Neuronal stem cell (in vitro differentiated cells): Measurements from ENCODE around the gene SUN1.

Experiments
- DNase-seq: peaks from one replicate; pipeline ENCODE4 v3.0.0-alpha.2; 2013; ENCODE audit warnings: low spot score
- H2AFZ ChIP-seq: one replicate; pipeline ENCODE4 v1.6.1; 2013; ENCODE audit warnings: mild to moderate bottlenecking, low read length, inconsistent platforms
- H2AK5ac ChIP-seq: 2 replicates; pipeline ENCODE4 v1.6.1; 2013; ENCODE audit warnings: low read depth, mild to moderate bottlenecking, inconsistent platforms, low read length, moderate library complexity, mixed read lengths
- H2BK120ac ChIP-seq: 2 replicates; pipeline ENCODE4 v1.6.1; 2013; ENCODE audit warnings: low read depth, mild to moderate bottlenecking, inconsistent platforms, low read length, moderate library complexity, mixed read lengths
- H2BK12ac ChIP-seq: one replicate; pipeline ENCODE4 v1.6.1; 2013; ENCODE audit warnings: low read length, inconsistent platforms
- H2BK15ac ChIP-seq: 2 replicates; pipeline ENCODE4 v1.6.1; 2013; ENCODE audit warnings: mild to moderate bottlenecking, low read length, inconsistent platforms, mixed read lengths
- H2BK5ac ChIP-seq: one replicate; pipeline ENCODE4 v1.6.1; 2013; ENCODE audit warnings: inconsistent platforms, mild to moderate bottlenecking, low read length, moderate library complexity
- H3K14ac ChIP-seq: one replicate; pipeline ENCODE4 v1.6.1; 2013; ENCODE audit warnings: low read length, inconsistent platforms
- H3K18ac ChIP-seq: 2 replicates; pipeline ENCODE4 v1.6.1; 2013; ENCODE audit warnings: low read length, inconsistent platforms
- H3K23ac ChIP-seq: 2 replicates; pipeline ENCODE4 v1.6.1; 2013; ENCODE audit warnings: low read depth, mild to moderate bottlenecking, mixed read lengths, low read length, inconsistent platforms; ENCODE audit not compliant: poor library complexity
- H3K27ac ChIP-seq: replicated peaks from 3 replicates; pipeline ENCODE4 v1.5.1; 2013; ENCODE audit warnings: low read length, inconsistent platforms
- H3K27me3 ChIP-seq, 3 experiments: 2 replicates each; pipeline ENCODE4 v1.6.1; 2013; ENCODE audit warnings: low read length in 3 of 3, mild to moderate bottlenecking in 2 of 3, inconsistent platforms in 1 of 3, low read depth in 1 of 3, mixed read lengths in 1 of 3, moderate library complexity in 1 of 3; ENCODE audit not compliant: control insufficient read depth in 3 of 3, insufficient read depth in 3 of 3
- H3K36me3 ChIP-seq, 2 donors: replicated peaks in 1 of 2; 2 replicates each; pipeline ENCODE4 v1.6.1; 2013; ENCODE audit warnings: low read length in 2 of 2; ENCODE audit not compliant: control insufficient read depth in 2 of 2, insufficient read depth in 2 of 2
- H3K4ac ChIP-seq: 2 replicates; pipeline ENCODE4 v1.6.1; 2013; ENCODE audit warnings: inconsistent platforms, mild to moderate bottlenecking, low read length, moderate library complexity
- H3K4me1 ChIP-seq, 2 donors: 1 replicate in 1 of 2; 2 replicates in 1 of 2; pipeline ENCODE4 v1.6.1; 2013; ENCODE audit warnings: low read length in 2 of 2, low read depth in 1 of 2; ENCODE audit not compliant: control insufficient read depth in 2 of 2, insufficient read depth in 1 of 2
- H3K4me2 ChIP-seq: one replicate; pipeline ENCODE4 v1.6.1; 2013; ENCODE audit warnings: mild to moderate bottlenecking, low read length, inconsistent platforms; ENCODE audit not compliant: insufficient read depth, poor library complexity, severe bottlenecking
- H3K4me3 ChIP-seq, 2 donors: 2 replicates each; pipeline ENCODE4 v1.5.1; 2013; ENCODE audit warnings: low read length in 2 of 2, mild to moderate bottlenecking in 2 of 2, inconsistent platforms in 1 of 2, moderate library complexity in 1 of 2
- H3K79me1 ChIP-seq: one replicate; pipeline ENCODE4 v1.6.1; 2013; ENCODE audit warnings: low read depth, mild to moderate bottlenecking, inconsistent platforms, low read length, moderate library complexity
- H3K9ac ChIP-seq: one replicate; pipeline ENCODE4 v1.6.1; 2013; ENCODE audit warnings: mild to moderate bottlenecking, low read depth, low read length, inconsistent platforms; ENCODE audit not compliant: poor library complexity
- H3K9me3 ChIP-seq, 2 donors: replicated peaks in 1 of 2; 2 replicates each; pipeline versions ENCODE3 to v1.6.1; 2013; ENCODE audit warnings: low read length in 2 of 2, mild to moderate bottlenecking in 2 of 2, inconsistent platforms in 1 of 2, low read depth in 1 of 2, mixed read lengths in 1 of 2, moderate library complexity in 1 of 2; ENCODE audit not compliant: control insufficient read depth in 2 of 2, insufficient read depth in 1 of 2
- H4K8ac ChIP-seq: one replicate; pipeline ENCODE4 v1.6.1; 2013; ENCODE audit warnings: low read depth, mild to moderate bottlenecking, inconsistent platforms, low read length, moderate library complexity
- H4K91ac ChIP-seq: one replicate; pipeline ENCODE4 v1.6.1; 2013; ENCODE audit warnings: low read length, low read depth, mild to moderate bottlenecking, inconsistent platforms; ENCODE audit not compliant: poor library complexity
- WGBS, 2 donors: extraction: QIAGEN DNeasy Blood & Tissue Kit; methylation state at CpG; one replicate each; pipeline ENCODE4 v1.1.7; 2013; ENCODE audit warnings: missing lambda C conversion rate in 2 of 2, mixed read lengths in 1 of 2; ENCODE audit not compliant: insufficient read length in 2 of 2, insufficient replicate concordance in 1 of 2; ENCODE audit errors: extremely low coverage in 2 of 2; 5-methylcytosine and 5-hydroxymethylcytosine counted together

The SUN1 gene

DNA sequence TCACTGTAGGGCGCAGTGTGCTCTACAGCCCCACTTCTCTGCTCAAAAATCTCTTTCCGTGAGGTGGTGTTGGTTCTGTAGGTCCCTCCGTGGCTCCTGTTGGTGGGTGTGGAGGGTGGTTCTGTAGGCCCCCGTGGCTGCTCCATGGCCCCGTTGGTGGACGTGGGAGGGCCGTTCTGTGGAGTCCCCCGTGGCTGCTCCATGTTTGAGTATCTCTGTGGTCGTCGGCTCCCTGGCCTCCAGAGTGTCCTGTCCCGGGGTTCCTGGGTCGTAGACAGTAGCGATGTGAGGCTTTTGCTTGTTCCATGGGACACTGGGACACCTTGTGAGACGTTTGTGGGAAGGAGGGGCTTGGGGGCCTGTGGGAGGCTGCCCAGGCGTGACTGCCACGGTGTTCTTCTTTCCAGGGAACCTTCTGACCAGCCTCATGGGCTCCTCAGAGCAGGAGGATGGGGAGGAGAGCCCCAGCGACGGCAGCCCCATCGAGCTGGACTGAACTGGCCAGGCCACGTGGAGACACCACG lies 62.7 kb downstream of the SUN1 start:
- Histone ChIP-seq H4K8ac (no peak overlapping the region), H3K4me1 (peaks cover 0 to 4% of the 10 kb centered on the region in 2 donors), H4K91ac (no peak overlapping the region), H3K36me3 (peaks cover 55 to 75% of the 10 kb centered on the region in 2 donors), H3K18ac (no peak overlapping the region), H3K27ac (no peak overlapping the region), H3K14ac (no peak overlapping the region), H3K4me3 (no peak overlapping the region), H3K79me1 (peaks cover 8% of the 10 kb centered on the region), H3K9me3 (peaks cover 0 to 3% of the 10 kb centered on the region in 2 donors), H2BK12ac (no peak overlapping the region), H3K4me2 (no peak overlapping the region), H2BK5ac (no peak overlapping the region), H3K27me3 (no peaks in the 10 kb centered on the region), H3K4ac (no peak overlapping the region), H3K9ac (no peak overlapping the region), H2BK15ac (no peak overlapping the region), H2BK120ac (no peak overlapping the region), H2AK5ac (no peak overlapping the region), H3K23ac (no peak overlapping the region), H2AFZ (no peak overlapping the region)
- WGBS, 2 donors, result no CpG with 5 or more reads among the region's 21 CpGs
- DNase-seq, result no peak

DNA sequence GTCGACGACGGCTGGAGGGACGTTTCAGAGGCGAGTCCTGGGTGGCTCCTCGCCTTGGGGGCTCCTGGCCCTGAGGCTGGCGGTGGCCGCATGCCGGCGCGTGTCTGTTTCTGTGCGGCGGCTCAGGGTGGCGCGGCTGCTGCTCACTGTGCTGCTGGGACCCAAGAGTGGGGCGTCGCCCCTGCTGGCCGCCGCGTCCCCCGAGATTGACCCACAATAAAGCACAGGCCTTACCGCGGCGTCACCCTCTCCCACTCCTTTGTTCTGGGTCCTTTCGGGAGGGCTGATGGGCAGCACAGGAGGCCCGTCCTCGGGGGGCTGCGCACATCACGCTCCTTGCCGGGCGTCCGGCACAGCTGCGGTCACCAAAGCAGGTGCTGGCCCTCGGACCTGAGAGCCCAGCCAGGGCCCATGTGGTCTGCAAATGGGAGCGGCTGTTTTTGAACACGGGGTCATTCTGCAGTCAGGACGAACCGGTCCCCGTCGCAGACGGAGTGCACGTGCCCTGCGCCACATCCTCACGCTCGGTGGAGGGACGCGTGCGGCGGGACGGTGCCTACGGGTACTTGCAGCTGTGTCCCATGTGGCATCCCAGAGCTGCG lies 63.3 kb downstream of the SUN1 start:
- H3K36me3 ChIP-seq, result peaks cover 53 to 72% of the 10 kb centered on the region in 2 donors
- no peak overlapping the region for H2BK5ac ChIP-seq
- no peak overlapping the region for H2BK12ac ChIP-seq
- H3K4ac ChIP-seq, result no peak overlapping the region
- no peaks in the 10 kb centered on the region for H3K27me3 ChIP-seq
- H2BK120ac ChIP-seq, result no peak overlapping the region
- H3K4me2 ChIP-seq, result no peak overlapping the region
- no peak overlapping the region for H3K4me3 ChIP-seq
- no peak overlapping the region for H3K27ac ChIP-seq
- WGBS, 2 donors, result no CpG with 5 or more reads among the region's 52 CpGs
- no peak for DNase-seq
- no peak overlapping the region for H3K14ac ChIP-seq
- peaks cover 0 to 4% of the 10 kb centered on the region in 2 donors for H3K4me1 ChIP-seq
- no peak overlapping the region for H2AFZ ChIP-seq
- peaks cover 0 to 3% of the 10 kb centered on the region in 2 donors for H3K9me3 ChIP-seq
- no peak overlapping the region for H3K23ac ChIP-seq
- no peak overlapping the region for H2AK5ac ChIP-seq
- H3K9ac ChIP-seq, result no peak overlapping the region
- no peak overlapping the region for H3K18ac ChIP-seq
- H3K79me1 ChIP-seq, result peaks cover 8% of the 10 kb centered on the region
- no peak overlapping the region for H4K8ac ChIP-seq
- no peak overlapping the region for H2BK15ac ChIP-seq
- no peak overlapping the region for H4K91ac ChIP-seq

DNA sequence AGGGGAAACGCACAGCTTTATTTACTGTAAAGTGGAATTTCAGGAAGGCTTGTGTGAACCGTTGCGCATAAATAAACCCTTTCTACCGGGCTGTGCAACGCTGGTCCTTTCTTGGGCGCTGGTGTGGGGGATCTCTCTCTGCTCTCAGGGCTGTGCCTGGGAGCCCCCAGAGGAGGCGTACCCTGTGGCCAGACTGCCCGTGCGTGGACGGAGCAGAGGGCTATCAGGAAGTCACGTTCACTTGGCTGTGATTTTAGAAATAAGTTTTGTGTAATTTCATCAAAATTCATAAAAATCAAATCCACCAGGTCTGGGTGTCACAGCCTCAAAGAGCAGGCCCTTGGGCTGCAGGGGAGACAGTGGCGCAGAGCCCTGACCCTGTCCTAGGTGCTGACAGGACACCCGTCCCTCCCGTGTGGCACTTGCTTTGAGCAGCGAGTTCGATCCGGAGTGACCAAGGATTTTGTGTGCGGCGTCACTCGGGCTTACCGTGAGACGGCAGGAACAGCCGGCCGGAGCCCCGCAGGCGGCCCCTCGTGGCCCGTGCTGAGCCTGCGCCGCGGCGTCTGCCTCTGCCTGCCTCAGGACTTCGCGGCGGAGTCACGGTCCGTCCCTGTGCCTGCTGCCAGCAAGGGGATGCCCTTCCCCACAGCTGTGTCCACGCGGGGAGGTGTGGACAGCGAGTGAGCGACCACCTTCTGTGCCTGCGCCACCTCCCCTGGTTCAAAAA lies 64.2 kb downstream of the SUN1 start:
- H4K91ac ChIP-seq, result peak overlapping the region; percentile 7
- no peak overlapping the region for H2AK5ac ChIP-seq
- H2BK15ac ChIP-seq, result no peak overlapping the region
- no peak overlapping the region for H2AFZ ChIP-seq
- no peak overlapping the region for H3K4me3 ChIP-seq
- peaks cover 2 to 4% of the 10 kb centered on the region in 2 donors for H3K4me1 ChIP-seq
- H2BK120ac ChIP-seq, result no peak overlapping the region
- H3K27me3 ChIP-seq, result no peaks in the 10 kb centered on the region
- peak overlapping the region; percentile 66 for H2BK5ac ChIP-seq
- H2BK12ac ChIP-seq, result no peak overlapping the region
- no peak overlapping the region for H3K14ac ChIP-seq
- no CpG with 5 or more reads among the region's 42 CpGs for WGBS, 2 donors
- no peak overlapping the region for H3K27ac ChIP-seq
- no peak for DNase-seq
- H3K36me3 ChIP-seq, result peaks cover 44 to 63% of the 10 kb centered on the region in 2 donors
- no peak overlapping the region for H3K9ac ChIP-seq
- peak overlapping the region; percentile 31 for H3K23ac ChIP-seq
- no peak overlapping the region for H3K4ac ChIP-seq
- H3K4me2 ChIP-seq, result no peak overlapping the region
- H3K79me1 ChIP-seq, result peaks cover 8% of the 10 kb centered on the region
- H3K9me3 ChIP-seq, result peaks cover 0 to 3% of the 10 kb centered on the region in 2 donors
- H3K18ac ChIP-seq, result no peak overlapping the region
- no peak overlapping the region for H4K8ac ChIP-seq

DNA sequence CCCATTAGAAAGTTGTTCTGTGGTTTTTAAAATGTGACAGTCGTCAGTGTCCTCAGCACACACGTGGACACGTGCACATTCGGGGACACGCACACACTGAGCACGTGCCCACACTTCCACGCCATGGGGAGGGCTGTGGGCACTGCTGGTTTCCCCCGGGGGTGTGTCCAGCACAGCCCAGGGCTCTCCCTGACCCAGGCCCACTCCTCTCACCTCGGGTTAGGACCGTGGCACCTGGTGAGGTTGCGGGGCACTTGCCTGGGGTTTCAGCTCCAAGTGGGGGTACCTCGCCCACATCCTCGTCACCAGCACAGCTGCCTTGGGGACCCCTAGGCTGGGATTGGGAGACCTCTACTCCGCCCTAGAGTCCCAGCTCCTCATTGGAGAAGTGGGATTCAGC lies 64.8 kb downstream of the SUN1 start:
- Histone ChIP-seq H2BK120ac (no peak overlapping the region), H4K8ac (no peak overlapping the region), H3K9me3 (peaks cover 0 to 2% of the 10 kb centered on the region in 2 donors), H3K14ac (no peak overlapping the region), H2AFZ (no peak overlapping the region), H3K4me2 (no peak overlapping the region), H2BK12ac (no peak overlapping the region), H3K9ac (no peak overlapping the region), H3K4me1 (peaks cover 2 to 4% of the 10 kb centered on the region in 2 donors), H3K36me3 (peaks cover 39 to 57% of the 10 kb centered on the region in 2 donors), H4K91ac (peak overlapping the region; percentile 7), H2AK5ac (no peak overlapping the region), H3K18ac (no peak overlapping the region), H3K27me3 (no peaks in the 10 kb centered on the region), H2BK5ac (peak overlapping the region; percentile 66), H3K4ac (no peak overlapping the region), H3K27ac (no peak overlapping the region), H3K79me1 (peaks cover 8% of the 10 kb centered on the region), H2BK15ac (no peak overlapping the region), H3K23ac (no peak overlapping the region), H3K4me3 (no peak overlapping the region)
- no CpG with 5 or more reads among the region's 14 CpGs for WGBS, 2 donors
- DNase-seq, result no peak
